SK-N-SH treated with all-trans-retinoic acid at 6 μM for 48 hours (cell line): Measurements from ENCODE around the gene NANP.

Source experiments
- ARNTL ChIP-seq: fragments of 450-650 bp; formaldehyde crosslinking; IDR thresholded peaks from 2 replicates; pipeline ENCODE4 v1.5.0; 2020; ENCODE audit warnings: low read depth, mild to moderate bottlenecking, moderate library complexity, borderline replicate concordance
- CREB5 ChIP-seq: fragments of 250-450 bp; sonication (Bioruptor Pico); IDR thresholded peaks from 2 replicates; pipeline ENCODE4 v1.5.1; 2020; ENCODE audit warnings: low read depth, mild to moderate bottlenecking, moderate library complexity
- CSDC2 ChIP-seq: fragments of 250-450 bp; sonication (Bioruptor Pico); IDR thresholded peaks from 2 replicates; pipeline ENCODE4 v1.5.0; 2020; ENCODE audit warnings: mild to moderate bottlenecking, moderate library complexity
- CSRNP3 ChIP-seq: fragments of 250-450 bp; sonication (Bioruptor Pico); IDR thresholded peaks from 2 replicates; pipeline ENCODE4 v1.5.1; 2021; ENCODE audit warnings: mild to moderate bottlenecking, moderate library complexity
- GLIS3 ChIP-seq: fragments of 250-450 bp; sonication (Bioruptor Pico); IDR thresholded peaks from 2 replicates; pipeline ENCODE4 v1.5.0; 2020; ENCODE audit warnings: mild to moderate bottlenecking, moderate library complexity
- ISL1 ChIP-seq: fragments of 250-450 bp; sonication (Bioruptor Pico); IDR thresholded peaks from 2 replicates; pipeline ENCODE4 v2.1.2; 2022; ENCODE audit warnings: mild to moderate bottlenecking, moderate library complexity
- OSR1 ChIP-seq: fragments of 250-450 bp; sonication (Bioruptor Pico); IDR thresholded peaks from 2 replicates; pipeline ENCODE4 v1.8.0; 2022; ENCODE audit warnings: moderate library complexity, mild to moderate bottlenecking, inconsistent platforms
- PPARA ChIP-seq: fragments of 250-450 bp; sonication (Bioruptor Pico); IDR thresholded peaks from 2 replicates; pipeline ENCODE4 v1.5.0; 2020; ENCODE audit warnings: mild to moderate bottlenecking, borderline replicate concordance
- RARB ChIP-seq: fragments of 250-450 bp; sonication (Bioruptor Pico); IDR thresholded peaks from 2 replicates; pipeline ENCODE4 v1.8.0; 2021; ENCODE audit warnings: mild to moderate bottlenecking, moderate library complexity
- TCF4 ChIP-seq: fragments of 250-450 bp; sonication (Bioruptor Pico); IDR thresholded peaks from 2 replicates; pipeline ENCODE4 v1.8.0; 2021; ENCODE audit warnings: mild to moderate bottlenecking, moderate library complexity, borderline replicate concordance
- ZC3H10 ChIP-seq: fragments of 250-450 bp; sonication (Bioruptor Pico); IDR thresholded peaks from 2 replicates; pipeline ENCODE4 v1.5.1; 2021; ENCODE audit warnings: mild to moderate bottlenecking, moderate library complexity
- ZNF8 ChIP-seq: fragments of 450-650 bp; formaldehyde crosslinking; IDR thresholded peaks from 2 replicates; pipeline ENCODE4 v1.5.0; 2020; ENCODE audit warnings: mild to moderate bottlenecking, moderate library complexity

GRCh38 chr20:25619514-25619913, 4.3 kb downstream of the NANP start:
- no peak for TF ChIP-seq CSDC2 (CRISPR knock-in tag)
- no peak for TF ChIP-seq PPARA
- no peak for TF ChIP-seq OSR1 (CRISPR knock-in tag)
- TF ChIP-seq GLIS3 = no peak
- TF ChIP-seq ZNF8 = no peak
- TF ChIP-seq CSRNP3 = no peak
- TF ChIP-seq CREB5 (CRISPR knock-in tag) = no peak
- TF ChIP-seq RARB (CRISPR knock-in tag) = no peak
- no peak for TF ChIP-seq TCF4 (CRISPR knock-in tag)
- TF ChIP-seq ZC3H10 (CRISPR knock-in tag) = no peak
- TF ChIP-seq ARNTL (CRISPR knock-in tag) = no peak
- no peak for TF ChIP-seq ISL1 (CRISPR knock-in tag)
